Astrocyte (in vitro differentiated cells and primary cell): Measurements from ENCODE around the gene CELF2. TPM values are rescaled to one million over a fixed set of nuclear protein-coding genes. Genes with fewer than 3 reads are reported as not detected.

ENCODE experiments used
- DNase-seq: peaks from one replicate; pipeline ENCODE4 v3.0.0-alpha.2; 2010; ENCODE audit warnings: low read depth
- FAIRE-seq: peaks from 2 replicates; lab custom pipeline; 2011; peaks lifted over from hg19 to GRCh38; lab: Jason Lieb, UNC
- H2AFZ ChIP-seq: 2 replicates; pipeline ENCODE4 v1.6.0; 2012; ENCODE audit warnings: low read depth, low read length, inconsistent platforms
- H3K27ac ChIP-seq: 2 replicates; pipeline ENCODE4 v1.5.1; 2011; ENCODE audit warnings: low read depth, low read length, inconsistent platforms
- H3K27me3 ChIP-seq: 2 replicates; pipeline ENCODE4 v1.6.0; 2011; ENCODE audit warnings: low read length, inconsistent platforms; ENCODE audit not compliant: insufficient read depth
- H3K36me3 ChIP-seq: 2 replicates; pipeline ENCODE4 v1.5.1; 2011; ENCODE audit warnings: low read length, inconsistent platforms; ENCODE audit not compliant: insufficient read depth
- H3K4me1 ChIP-seq: 2 replicates; pipeline ENCODE4 v1.5.1; 2011; ENCODE audit warnings: low read length, inconsistent platforms; ENCODE audit not compliant: insufficient read depth
- H3K4me2 ChIP-seq: 2 replicates; pipeline ENCODE4 v1.6.0; 2012; ENCODE audit warnings: low read length, inconsistent platforms
- H3K4me3 ChIP-seq: 2 replicates; pipeline ENCODE4 v1.5.1; 2011; ENCODE audit warnings: low read depth, mild to moderate bottlenecking, low read length, inconsistent platforms; ENCODE audit not compliant: insufficient read depth
- H3K79me2 ChIP-seq: 2 replicates; pipeline ENCODE4 v1.6.0; 2012; ENCODE audit warnings: mild to moderate bottlenecking, low read length, inconsistent platforms; ENCODE audit not compliant: insufficient read depth
- H3K9ac ChIP-seq: 2 replicates; pipeline ENCODE4 v1.6.0; 2012; ENCODE audit warnings: mild to moderate bottlenecking, low read length, inconsistent platforms
- H3K9me3 ChIP-seq: 2 replicates; pipeline ENCODE4 v1.5.1; 2012; ENCODE audit warnings: low read depth, mild to moderate bottlenecking, low read length, inconsistent platforms; ENCODE audit not compliant: insufficient read depth
- H4K20me1 ChIP-seq: 2 replicates; pipeline ENCODE4 v1.6.0; 2012; ENCODE audit warnings: low read length, inconsistent platforms; ENCODE audit not compliant: insufficient read depth
- H3K27ac Mint-ChIP-seq: one replicate; pipeline ENCODE4 v1.8.0; 2021; ENCODE audit warnings: mild to moderate bottlenecking, mixed read lengths; ENCODE audit not compliant: unreplicated experiment
- H3K27me3 Mint-ChIP-seq: one replicate; pipeline ENCODE4 v1.8.0; 2021; ENCODE audit warnings: low read depth, mixed read lengths; ENCODE audit not compliant: unreplicated experiment
- H3K36me3 Mint-ChIP-seq: one replicate; pipeline ENCODE4 v1.8.0; 2021; ENCODE audit warnings: low read depth, mixed read lengths; ENCODE audit not compliant: unreplicated experiment
- H3K4me1 Mint-ChIP-seq: one replicate; pipeline ENCODE4 v1.8.0; 2021; ENCODE audit warnings: low read depth, mixed read lengths; ENCODE audit not compliant: unreplicated experiment
- H3K4me3 Mint-ChIP-seq: one replicate; pipeline ENCODE4 v1.8.0; 2021; ENCODE audit warnings: mild to moderate bottlenecking, moderate library complexity, mixed read lengths; ENCODE audit not compliant: unreplicated experiment
- H3K9me3 Mint-ChIP-seq: one replicate; pipeline ENCODE4 v1.8.0; 2021; ENCODE audit warnings: mild to moderate bottlenecking, mixed read lengths; ENCODE audit not compliant: unreplicated experiment
- EZH2 ChIP-seq: IDR thresholded peaks from 2 replicates; pipeline ENCODE4 v1.6.1; 2012; ENCODE audit warnings: mild to moderate bottlenecking, low read length, inconsistent platforms; ENCODE audit not compliant: insufficient read depth
- total RNA-seq: library from RNA; stranded (reverse); gene quantifications from 2 replicates; pipeline ENCODE4 v1.2.1, GENCODE V29; 2021
- TF ChIP-seq, protein P1 (sequence below): IDR thresholded peaks from 2 replicates; pipeline ENCODE4 v1.5.1; 2011; ENCODE audit warnings: low read depth, mild to moderate bottlenecking, inconsistent platforms, low read length, moderate library complexity; ENCODE audit not compliant: insufficient read depth

The CELF2 gene
- total RNA-seq, 1 donor from 2014 or later: 76.1 TPM

DNA sequence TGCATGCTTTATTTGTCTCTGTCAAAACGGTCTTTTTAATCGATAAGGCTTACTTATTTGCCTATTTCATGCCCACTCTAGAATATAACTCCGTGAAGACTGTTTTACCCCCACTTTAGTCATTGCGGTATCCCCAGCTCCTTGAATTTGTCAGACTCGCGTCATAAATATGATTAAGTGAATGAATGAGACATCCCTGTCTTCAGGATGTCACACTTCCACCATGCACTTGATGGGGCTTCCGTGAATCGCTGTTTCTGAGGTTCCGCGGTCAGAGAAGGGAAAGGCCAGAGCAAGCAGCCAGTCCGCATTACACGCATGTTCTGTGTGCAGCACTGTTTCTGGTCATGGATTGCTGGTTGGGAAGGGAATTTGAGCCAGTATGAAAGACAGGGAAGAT is 138.8 kb downstream of the CELF2 start:
- Histone ChIP-seq H4K20me1 (no peaks in the 10 kb centered on the region), H3K27me3 (no peaks in the 10 kb centered on the region), H3K9me3 (no peaks in the 10 kb centered on the region), H3K4me3 (no peak overlapping the region), H3K27ac (no peak overlapping the region), H3K4me1 (no peaks in the 10 kb centered on the region), H3K36me3 (no peaks in the 10 kb centered on the region), H2AFZ (no peak overlapping the region), H3K79me2 (no peaks in the 10 kb centered on the region), H3K9ac (no peak overlapping the region), H3K4me2 (no peak overlapping the region)
- no peaks in the 10 kb centered on the region for H3K27me3 Mint-ChIP-seq
- peaks cover 3% of the 10 kb centered on the region for H3K36me3 Mint-ChIP-seq
- H3K9me3 Mint-ChIP-seq: peaks cover 2% of the 10 kb centered on the region
- DNase-seq: no peak
- peaks cover 25% of the 10 kb centered on the region for H3K4me1 Mint-ChIP-seq
- FAIRE-seq: no peak
- H3K27ac Mint-ChIP-seq: no peak overlapping the region
- no peak for TF ChIP-seq EZH2
- TF ChIP-seq, protein P1, sequence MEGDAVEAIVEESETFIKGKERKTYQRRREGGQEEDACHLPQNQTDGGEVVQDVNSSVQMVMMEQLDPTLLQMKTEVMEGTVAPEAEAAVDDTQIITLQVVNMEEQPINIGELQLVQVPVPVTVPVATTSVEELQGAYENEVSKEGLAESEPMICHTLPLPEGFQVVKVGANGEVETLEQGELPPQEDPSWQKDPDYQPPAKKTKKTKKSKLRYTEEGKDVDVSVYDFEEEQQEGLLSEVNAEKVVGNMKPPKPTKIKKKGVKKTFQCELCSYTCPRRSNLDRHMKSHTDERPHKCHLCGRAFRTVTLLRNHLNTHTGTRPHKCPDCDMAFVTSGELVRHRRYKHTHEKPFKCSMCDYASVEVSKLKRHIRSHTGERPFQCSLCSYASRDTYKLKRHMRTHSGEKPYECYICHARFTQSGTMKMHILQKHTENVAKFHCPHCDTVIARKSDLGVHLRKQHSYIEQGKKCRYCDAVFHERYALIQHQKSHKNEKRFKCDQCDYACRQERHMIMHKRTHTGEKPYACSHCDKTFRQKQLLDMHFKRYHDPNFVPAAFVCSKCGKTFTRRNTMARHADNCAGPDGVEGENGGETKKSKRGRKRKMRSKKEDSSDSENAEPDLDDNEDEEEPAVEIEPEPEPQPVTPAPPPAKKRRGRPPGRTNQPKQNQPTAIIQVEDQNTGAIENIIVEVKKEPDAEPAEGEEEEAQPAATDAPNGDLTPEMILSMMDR: no peak
- no peak overlapping the region for H3K4me3 Mint-ChIP-seq

DNA sequence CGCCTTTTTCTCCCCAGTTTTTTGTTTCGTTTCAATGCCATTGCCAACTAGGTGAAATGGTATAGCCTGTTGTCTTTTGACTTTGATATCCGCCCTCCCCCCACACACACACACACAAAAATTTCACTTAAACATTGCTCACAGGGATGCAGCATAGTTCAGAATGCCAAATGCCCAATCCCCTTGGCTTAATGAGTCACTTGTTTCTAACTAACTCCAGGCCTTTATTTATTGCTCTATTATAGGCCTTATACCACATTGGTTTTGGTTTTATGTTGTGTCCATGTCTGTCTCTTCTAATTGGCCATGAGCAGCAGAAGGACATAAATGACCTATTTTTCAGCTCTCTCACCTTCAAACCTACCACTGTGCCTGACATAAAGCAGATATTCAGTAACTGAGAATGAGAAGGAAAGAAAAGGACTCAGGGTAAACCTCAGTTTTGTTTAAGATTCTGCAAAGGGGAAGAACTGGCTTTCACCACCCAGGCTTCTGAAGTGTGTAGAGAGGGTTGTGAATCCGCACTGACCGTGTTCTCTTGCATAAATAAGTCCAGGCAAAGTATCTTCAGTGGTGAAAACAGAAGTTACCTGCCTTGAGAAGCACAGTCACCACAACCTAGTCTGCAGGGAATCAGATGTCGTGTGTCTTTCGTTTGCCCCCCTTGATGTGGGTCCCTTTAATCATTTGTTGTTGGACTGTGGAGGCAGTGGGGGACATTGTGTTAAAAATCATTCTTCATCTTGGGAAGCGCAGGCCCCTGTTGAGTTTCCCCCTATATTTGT is 139.8 kb downstream of the CELF2 start:
- no peak overlapping the region for H3K4me3 ChIP-seq

More for the DNA sequence above, 139.8 kb downstream of the CELF2 start:
- no peak overlapping the region for H3K9ac ChIP-seq
- DNase-seq (no peak), FAIRE-seq (no peak)
- H3K9me3 ChIP-seq: no peaks in the 10 kb centered on the region
- H3K27ac ChIP-seq: no peak overlapping the region
- no peaks in the 10 kb centered on the region for H4K20me1 ChIP-seq
- H3K36me3 Mint-ChIP-seq: peaks cover 8% of the 10 kb centered on the region
- no peaks in the 10 kb centered on the region for H3K27me3 Mint-ChIP-seq
- no peak overlapping the region for H2AFZ ChIP-seq
- H3K4me1 ChIP-seq: no peaks in the 10 kb centered on the region
- H3K9me3 Mint-ChIP-seq: peaks cover 6% of the 10 kb centered on the region
- H3K36me3 ChIP-seq: no peaks in the 10 kb centered on the region
- no peak overlapping the region for H3K4me3 Mint-ChIP-seq
- peaks cover 25% of the 10 kb centered on the region for H3K4me1 Mint-ChIP-seq
- H3K79me2 ChIP-seq: no peaks in the 10 kb centered on the region
- no peak overlapping the region for H3K4me2 ChIP-seq
- TF ChIP-seq, protein P1: no peak
- no peak for TF ChIP-seq EZH2
- no peaks in the 10 kb centered on the region for H3K27me3 ChIP-seq
- H3K27ac Mint-ChIP-seq: no peak overlapping the region
